Measurements from ENCODE around the gene BATF. TPM values are rescaled to one million over a fixed set of nuclear protein-coding genes. Genes with fewer than 3 reads are reported as not detected.

BATF gene
- total and polyA plus RNA-seq, 2 donors, result 5.1 to 8.9 TPM

GRCh38 chr14:75514673-75515628 lies 7.3 kb upstream of the BATF start:
- H3K4me1 ChIP-seq (ENCODE audit: insufficient read depth), result no peaks in the 10 kb centered on the region
- no peak overlapping the region for H3K27ac ChIP-seq (ENCODE audit: low read depth)
- peak overlapping the region; percentile 19 for H3K4me3 ChIP-seq (ENCODE audit: low read depth, low read length)
- no peaks in the 10 kb centered on the region for H3K36me3 ChIP-seq (ENCODE audit: insufficient read depth)
- WGBS, result 38% methylated on average over 29 of the region's 29 CpGs
- no peak for DNase-seq (ENCODE audit: extremely low spot score)

GRCh38 chr14:75515629-75515996 lies 6.7 kb upstream of the BATF start:
- Histone ChIP-seq H3K4me3 (ENCODE audit: low read depth, low read length) (peak overlapping the region; percentile 19), H3K4me1 (ENCODE audit: insufficient read depth) (no peaks in the 10 kb centered on the region), H3K36me3 (ENCODE audit: insufficient read depth) (no peaks in the 10 kb centered on the region), H3K27ac (ENCODE audit: low read depth) (no peak overlapping the region)
- DNase-seq (ENCODE audit: extremely low spot score), result no peak
- WGBS, result 34% methylated on average over 7 of the region's 7 CpGs

- H3K4me1 ChIP-seq (ENCODE audit: insufficient read depth), result no peaks in the 10 kb centered on the region
- H3K4me3 ChIP-seq (ENCODE audit: low read depth, low read length), result no peak overlapping the region
- no peak for DNase-seq (ENCODE audit: extremely low spot score)
- no peaks in the 10 kb centered on the region for H3K36me3 ChIP-seq (ENCODE audit: insufficient read depth)
- no peak overlapping the region for H3K27ac ChIP-seq (ENCODE audit: low read depth)
- 65% methylated on average over 4 of the region's 4 CpGs for WGBS
Observed at GRCh38 chr14:75518625-75519024, 3.6 kb upstream of the BATF start.

GRCh38 chr14:75519394-75519793 lies 2.9 kb upstream of the BATF start:
- no peaks in the 10 kb centered on the region for H3K36me3 ChIP-seq (ENCODE audit: insufficient read depth)
- WGBS, result 92% methylated on average over 4 of the region's 4 CpGs

GRCh38 chr14:75519826-75520728 lies 2.2 kb upstream of the BATF start:
- Histone ChIP-seq H3K4me3 (ENCODE audit: low read depth, low read length) (no peak overlapping the region), H3K36me3 (ENCODE audit: insufficient read depth) (no peaks in the 10 kb centered on the region), H3K4me1 (ENCODE audit: insufficient read depth) (no peaks in the 10 kb centered on the region), H3K27ac (ENCODE audit: low read depth) (no peak overlapping the region)
- no peak for DNase-seq (ENCODE audit: extremely low spot score)
- 77% methylated on average over 11 of the region's 11 CpGs for WGBS

More at GRCh38 chr14:75519394-75519793, 2.9 kb upstream of the BATF start:
- Histone ChIP-seq H3K4me1 (ENCODE audit: insufficient read depth) (no peaks in the 10 kb centered on the region), H3K4me3 (ENCODE audit: low read depth, low read length) (no peak overlapping the region), H3K27ac (ENCODE audit: low read depth) (no peak overlapping the region)
- no peak for DNase-seq (ENCODE audit: extremely low spot score)

GRCh38 chr14:75520852-75521251 lies 1.4 kb upstream of the BATF start:
- H3K27ac ChIP-seq (ENCODE audit: low read depth), result no peak overlapping the region
- no peak overlapping the region for H3K4me3 ChIP-seq (ENCODE audit: low read depth, low read length)
- WGBS, result 94% methylated on average over 3 of the region's 3 CpGs
- H3K36me3 ChIP-seq (ENCODE audit: insufficient read depth), result no peaks in the 10 kb centered on the region
- no peak for DNase-seq (ENCODE audit: extremely low spot score)
- H3K4me1 ChIP-seq (ENCODE audit: insufficient read depth), result no peaks in the 10 kb centered on the region

- peak overlapping the region; percentile 65 for H3K27ac ChIP-seq (ENCODE audit: low read depth)
- no peak overlapping the region for H3K4me3 ChIP-seq (ENCODE audit: low read depth, low read length)
- H3K4me1 ChIP-seq (ENCODE audit: insufficient read depth), result no peaks in the 10 kb centered on the region
- WGBS, result 56% methylated on average over 11 of the region's 11 CpGs
- no peak for DNase-seq (ENCODE audit: extremely low spot score)
- H3K36me3 ChIP-seq (ENCODE audit: insufficient read depth), result no peaks in the 10 kb centered on the region
Observed at GRCh38 chr14:75521415-75522199, 662 bp upstream of the BATF start.

GRCh38 chr14:75522983-75523318 lies 682 bp downstream of the BATF start:
- H3K4me3 ChIP-seq (ENCODE audit: low read depth, low read length), result peak overlapping the region; percentile 42
- H3K4me1 ChIP-seq (ENCODE audit: insufficient read depth), result no peaks in the 10 kb centered on the region
- no peak overlapping the region for H3K27ac ChIP-seq (ENCODE audit: low read depth)
- DNase-seq (ENCODE audit: extremely low spot score), result no peak
- no peaks in the 10 kb centered on the region for H3K36me3 ChIP-seq (ENCODE audit: insufficient read depth)
- WGBS, result 73% methylated on average over 1 of the region's 1 CpG

GRCh38 chr14:75523771-75524171 lies 1.5 kb downstream of the BATF start:
- WGBS, result 63% methylated on average over 3 of the region's 3 CpGs
- Histone ChIP-seq H3K4me1 (ENCODE audit: insufficient read depth) (no peaks in the 10 kb centered on the region), H3K27ac (ENCODE audit: low read depth) (no peak overlapping the region), H3K4me3 (ENCODE audit: low read depth, low read length) (no peak overlapping the region), H3K36me3 (ENCODE audit: insufficient read depth) (no peaks in the 10 kb centered on the region)
- no peak for DNase-seq (ENCODE audit: extremely low spot score)

GRCh38 chr14:75525969-75526368 lies 3.7 kb downstream of the BATF start:
- Histone ChIP-seq H3K4me3 (ENCODE audit: low read depth, low read length) (no peak overlapping the region), H3K27ac (ENCODE audit: low read depth) (no peak overlapping the region), H3K36me3 (ENCODE audit: insufficient read depth) (no peaks in the 10 kb centered on the region), H3K4me1 (ENCODE audit: insufficient read depth) (no peaks in the 10 kb centered on the region)
- 88% methylated on average over 1 of the region's 1 CpG for WGBS
- no peak for DNase-seq (ENCODE audit: extremely low spot score)

GRCh38 chr14:75527449-75528163 lies 5.3 kb downstream of the BATF start:
- no peak overlapping the region for H3K4me3 ChIP-seq (ENCODE audit: low read depth, low read length)
- DNase-seq (ENCODE audit: extremely low spot score), result no peak
- H3K36me3 ChIP-seq (ENCODE audit: insufficient read depth), result no peaks in the 10 kb centered on the region
- H3K4me1 ChIP-seq (ENCODE audit: insufficient read depth), result no peaks in the 10 kb centered on the region
- WGBS, result 83% methylated on average over 8 of the region's 8 CpGs
- no peak overlapping the region for H3K27ac ChIP-seq (ENCODE audit: low read depth)

GRCh38 chr14:75531256-75531655 lies 9.0 kb downstream of the BATF start:
- Histone ChIP-seq H3K4me1 (ENCODE audit: insufficient read depth) (peaks cover 1% of the 10 kb centered on the region), H3K27ac (ENCODE audit: low read depth) (no peak overlapping the region), H3K4me3 (ENCODE audit: low read depth, low read length) (no peak overlapping the region), H3K36me3 (ENCODE audit: insufficient read depth) (no peaks in the 10 kb centered on the region)
- no peak for DNase-seq (ENCODE audit: extremely low spot score)
- 62% methylated on average over 3 of the region's 3 CpGs for WGBS
